Gastrocnemius medialis (tissue), 4 donors: Measurements from ENCODE around the gene DDI2. TPM values are rescaled to one million over a fixed set of nuclear protein-coding genes. Genes with fewer than 3 reads are reported as not detected.

Experiments used
- ATAC-seq, 2 donors: fragments of 150-250 bp; one replicate each; pipeline ENCODE4 v1.9.1; 2016
- DNase-seq, 2 donors: peaks; one replicate each; pipeline ENCODE4 v3.0.0-alpha.2; 2019
- H3K27ac ChIP-seq, 4 donors: fragments of 200-600 bp; sonication (generic); 1 replicate in 1 of 4; 2 replicates in 3 of 4; pipeline ENCODE4 v1.5.1; 2016 to 2018; ENCODE audit warnings: mild to moderate bottlenecking in 2 of 4, moderate library complexity in 1 of 4
- H3K27me3 ChIP-seq, 3 donors: fragments of 200-600 bp; sonication (generic) in 2 of 3; 1 replicate in 1 of 3; 2 replicates in 2 of 3; pipeline versions ENCODE4 v1.5.1 to v1.6.0; 2016 to 2019; ENCODE audit warnings: mild to moderate bottlenecking in 1 of 3, moderate library complexity in 1 of 3
- H3K36me3 ChIP-seq, 2 donors: fragments of 200-600 bp; sonication (generic) in 1 of 2; one replicate each; pipeline ENCODE4 v1.5.1; 2017 to 2018
- H3K4me1 ChIP-seq, 2 donors: fragments of 200-600 bp; sonication (generic) in 1 of 2; one replicate each; pipeline ENCODE4 v1.5.1; 2016 to 2017; ENCODE audit warnings: mild to moderate bottlenecking in 2 of 2
- H3K4me3 ChIP-seq, 4 donors: fragments of 200-600 bp; sonication (generic) in 3 of 4; 1 replicate in 1 of 4; 2 replicates in 3 of 4; pipeline ENCODE4 v1.5.1; 2016 to 2019; ENCODE audit warnings: mild to moderate bottlenecking in 2 of 4
- H3K9me3 ChIP-seq, 3 donors: fragments of 200-600 bp; sonication (generic) in 2 of 3; 1 replicate in 1 of 3; 2 replicates in 2 of 3; pipeline ENCODE4 v1.5.1; 2016 to 2019
- CTCF ChIP-seq, 5 experiments: fragments of 450-650 bp in 3 of 5; fragments of 200-600 bp in 2 of 5; sonication (generic) in 2 of 5; IDR thresholded peaks in 4 of 5; conservative IDR thresholded peaks in 1 of 5; 1 replicate in 4 of 5; 2 replicates in 1 of 5; pipeline ENCODE4 v1.5.1; 2016 to 2019; ENCODE audit warnings: antibody characterized with exemption in 5 of 5, mild to moderate bottlenecking in 3 of 5, moderate library complexity in 3 of 5
- POLR2A ChIP-seq, 2 donors: fragments of 450-650 bp; IDR thresholded peaks; one replicate each; pipeline ENCODE4 v1.6.1; 2017; ENCODE audit warnings: antibody characterized with exemption in 2 of 2, mild to moderate bottlenecking in 2 of 2, moderate library complexity in 2 of 2
- in situ Hi-C, 4 donors: fragments of 200-750 bp; cut with MboI; loops; one replicate each; pipeline versions ENCODE4 v1.15.0 to v1.8.0; 2017; ENCODE audit warnings: low sequenced_read_pairs in 4 of 4
- intact Hi-C: fragments of 100-400 bp; cut with DNase I; formaldehyde crosslinking; loops from one replicate; pipeline ENCODE4 v1.15.1; 2023; ENCODE audit warnings: low total_unique reads
- total RNA-seq, 4 donors: library from RNA; depleted of rRNA; stranded (reverse); fragments of >200 nt; gene quantifications; one replicate each; pipeline versions ENCODE4 v1.1.0 to v1.2.3, GENCODE V29; 2016

The DDI2 gene
- total RNA-seq, 4 donors from 2014 or later = 19.0 to 86.7 (median 34.2) TPM

DNA sequence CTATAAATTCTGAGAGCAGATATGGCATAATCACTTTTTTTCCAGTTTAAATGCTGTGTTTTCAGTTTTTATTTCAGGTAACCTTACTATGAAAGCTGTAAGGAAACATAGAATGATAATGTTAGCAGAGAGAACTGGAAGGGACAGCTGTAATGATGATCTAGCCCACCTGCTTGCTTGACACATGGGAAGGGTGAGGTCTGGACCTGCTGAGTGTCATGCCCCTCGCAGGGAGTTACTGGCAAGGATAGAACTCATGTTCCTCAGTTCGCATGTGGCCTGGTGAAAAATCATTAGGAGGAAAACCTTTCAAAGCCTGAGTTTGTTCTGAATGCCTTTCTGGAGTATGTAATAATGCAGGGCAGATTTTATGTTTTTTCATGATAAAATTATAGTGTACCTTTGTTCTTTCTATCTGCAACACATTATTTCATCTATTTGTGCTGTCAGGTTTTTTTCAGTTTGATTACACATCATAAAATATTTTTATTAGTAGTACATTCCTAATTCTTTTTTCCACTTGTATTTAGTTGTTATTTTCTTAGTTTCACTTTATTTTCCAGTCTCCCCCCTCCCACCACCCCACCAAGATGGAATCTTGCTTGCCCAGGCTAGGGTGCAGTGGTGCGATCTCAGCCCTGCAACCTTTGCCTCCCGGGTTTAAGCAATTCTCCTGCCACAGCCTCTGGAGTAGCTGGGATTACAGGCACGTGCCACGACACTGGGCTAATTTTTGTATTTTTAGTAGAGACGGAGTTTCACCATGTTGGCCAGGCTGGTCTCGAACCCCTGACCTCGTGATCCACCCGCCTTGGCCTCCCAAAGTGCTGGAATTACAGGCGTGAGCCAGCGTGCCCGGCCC, 8.0 kb downstream of the DDI2 start:
- Histone ChIP-seq H3K27ac (peak overlapping the region; percentile 93 to 98 (median 95)), H3K27me3 (no peaks in the 10 kb centered on the region), H3K4me1 (peaks cover 84 to 97% of the 10 kb centered on the region in 2 donors), H3K36me3 (no peaks in the 10 kb centered on the region), H3K9me3 (no peaks in the 10 kb centered on the region), H3K4me3 (no peak overlapping the region)
- no peak for TF ChIP-seq CTCF (IDR thresholded peaks at IDR 0.05 in 4 of 5, conservative IDR thresholded peaks at IDR 0.05 in 1 of 5)
- peak; percentile 32 to 41 for TF ChIP-seq POLR2A (IDR thresholded peaks at IDR 0.05)
- in situ Hi-C loops = no loop called here
- intact Hi-C loops = loop anchor here (10.0 kb wide), 1 partner anchor 210 kb away; no protein-coding TSS in a partner anchor
- ATAC-seq (no peak), DNase-seq (peak in 1 of 2 donors; percentile 31)

GRCh38 chr1:15626269-15626950, 9.2 kb downstream of the DDI2 start:
- TF ChIP-seq CTCF (IDR thresholded peaks at IDR 0.05 in 4 of 5, conservative IDR thresholded peaks at IDR 0.05 in 1 of 5) = no peak
- TF ChIP-seq POLR2A (IDR thresholded peaks at IDR 0.05) = no peak
- in situ Hi-C loops = no loop called here
- Histone ChIP-seq H3K27me3 (no peaks in the 10 kb centered on the region), H3K4me1 (peaks cover 84 to 95% of the 10 kb centered on the region in 2 donors), H3K27ac (peak overlapping the region; percentile 93 to 98 (median 95)), H3K4me3 (no peak overlapping the region), H3K36me3 (peaks cover 0 to 4% of the 10 kb centered on the region in 2 donors), H3K9me3 (no peaks in the 10 kb centered on the region)
- intact Hi-C loops = loop anchor here (10.0 kb wide), 1 partner anchor 208 kb away; no protein-coding TSS in a partner anchor
- no peak for DNase-seq
- ATAC-seq = no peak

DNA sequence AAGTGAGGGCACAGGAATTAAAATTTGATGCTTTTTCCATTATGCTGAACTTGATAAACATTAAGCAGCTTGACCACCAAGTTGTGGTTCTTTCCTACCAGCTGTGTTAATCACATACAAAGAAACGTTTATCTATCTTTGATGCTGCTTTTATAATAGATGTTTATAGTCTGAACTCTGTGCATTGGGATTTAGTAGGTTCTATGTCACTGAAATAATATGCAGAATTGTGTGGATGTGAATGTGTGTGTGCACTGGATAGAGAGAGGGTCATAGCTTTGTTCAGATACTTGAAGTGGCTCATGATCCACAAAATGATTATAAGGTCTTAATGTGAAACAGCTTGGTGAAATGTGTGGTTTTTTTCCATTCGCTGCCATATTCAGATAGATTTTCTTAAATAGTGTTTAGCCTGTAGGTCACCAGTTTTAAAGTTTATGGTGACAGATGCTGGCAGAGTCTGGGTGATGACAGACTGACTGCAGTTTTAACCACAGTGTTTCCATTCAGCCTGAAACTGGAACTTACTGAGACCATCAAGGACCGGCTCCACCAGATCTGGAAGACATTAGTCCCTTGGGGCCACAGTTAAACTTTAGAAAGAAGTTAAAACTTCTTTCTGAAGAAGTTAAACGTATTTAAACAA, 10.2 kb downstream of the DDI2 start:
- H3K9me3 ChIP-seq = no peaks in the 10 kb centered on the region
- DNase-seq (no peak), ATAC-seq (no peak)
- no peaks in the 10 kb centered on the region for H3K27me3 ChIP-seq
- TF ChIP-seq POLR2A (IDR thresholded peaks at IDR 0.05) = no peak
- TF ChIP-seq CTCF (IDR thresholded peaks at IDR 0.05 in 4 of 5, conservative IDR thresholded peaks at IDR 0.05 in 1 of 5) = no peak
- peaks cover 75 to 85% of the 10 kb centered on the region in 2 donors for H3K4me1 ChIP-seq
- intact Hi-C loops (loop anchor here (10.0 kb wide), 1 partner anchor 207 kb away; no protein-coding TSS in a partner anchor), in situ Hi-C loops (no loop called here)
- H3K36me3 ChIP-seq = peaks cover 0 to 11% of the 10 kb centered on the region in 2 donors
- no peak overlapping the region for H3K4me3 ChIP-seq
- peak overlapping the region; percentile 93 to 98 (median 95) for H3K27ac ChIP-seq

DNA sequence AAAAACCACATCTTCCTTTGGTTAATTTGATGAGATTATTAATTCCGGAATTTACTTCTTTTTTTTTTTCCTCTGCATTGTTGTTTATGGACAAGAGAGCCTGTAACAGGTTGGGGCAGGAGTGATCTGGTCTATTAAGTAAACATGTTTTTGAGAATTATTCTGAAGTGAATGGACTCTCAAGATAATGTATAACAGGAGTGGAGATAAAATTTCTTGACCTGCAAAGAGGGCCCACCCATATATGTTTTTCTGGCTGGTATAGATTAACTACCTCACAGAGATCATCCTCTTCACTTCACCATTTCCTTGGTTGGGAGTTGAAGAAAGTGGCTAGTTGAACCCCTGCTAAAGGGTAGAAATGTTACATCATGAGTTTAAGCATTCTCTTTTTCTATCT, 10.7 kb downstream of the DDI2 start:
- intact Hi-C loops (loop anchor here (10.0 kb wide), 1 partner anchor 207 kb away; no protein-coding TSS in a partner anchor), in situ Hi-C loops (no loop called here)
- no peak for DNase-seq
- ATAC-seq = no peak
- peaks cover 69 to 80% of the 10 kb centered on the region in 2 donors for H3K4me1 ChIP-seq
- H3K4me3 ChIP-seq = no peak overlapping the region
- TF ChIP-seq POLR2A (IDR thresholded peaks at IDR 0.05) = no peak
- TF ChIP-seq CTCF (IDR thresholded peaks at IDR 0.05 in 4 of 5, conservative IDR thresholded peaks at IDR 0.05 in 1 of 5) = no peak
- H3K27ac ChIP-seq = peak overlapping the region; percentile 93 to 98 (median 95)
- no peaks in the 10 kb centered on the region for H3K27me3 ChIP-seq
- peaks cover 0 to 13% of the 10 kb centered on the region in 2 donors for H3K36me3 ChIP-seq
- no peaks in the 10 kb centered on the region for H3K9me3 ChIP-seq
